ENCODE results near the gene KIF11.
"Not testable (repeated sequence)": the region's sequence is repeated elsewhere in the genome, so short reads cannot be mapped to it uniquely, and the experiment has no call there.

Gene KIF11

GRCh38 chr10:92592761-92593618 lies at the start of gene KIF11:
KIF11 (plus strand) TSS chr10:92593130; CDS start chr10:92593376, 246 bp downstream.
- peak; percentile 95 for DNase-seq

- no peak for DNase-seq
Measured at GRCh38 chr10:92544296-92544695, 48.6 kb upstream of the KIF11 start.

- no peak for DNase-seq
Measured at GRCh38 chr10:92545556-92545955, 47.4 kb upstream of the KIF11 start.

- no peak for DNase-seq
Measured at GRCh38 chr10:92547676-92548075, 45.3 kb upstream of the KIF11 start.

- no peak for DNase-seq
Measured at GRCh38 chr10:92550924-92551323, 42.0 kb upstream of the KIF11 start.

GRCh38 chr10:92552310-92552709 lies 40.6 kb upstream of the KIF11 start:
- no peak for DNase-seq

GRCh38 chr10:92553959-92554358 lies 39.0 kb upstream of the KIF11 start:
- DNase-seq = no peak

- no peak for DNase-seq
Measured at GRCh38 chr10:92559046-92559445, 33.9 kb upstream of the KIF11 start.

GRCh38 chr10:92562424-92562823 lies 30.5 kb upstream of the KIF11 start:
- DNase-seq = no peak

GRCh38 chr10:92567952-92568600 lies 24.9 kb upstream of the KIF11 start:
- DNase-seq = no peak

GRCh38 chr10:92569071-92569470 lies 23.9 kb upstream of the KIF11 start:
- no peak for DNase-seq

GRCh38 chr10:92569663-92570062 lies 23.3 kb upstream of the KIF11 start:
- not testable (repeated sequence) for DNase-seq

GRCh38 chr10:92571649-92572048 lies 21.3 kb upstream of the KIF11 start:
- no peak for DNase-seq

- no peak for DNase-seq
Measured at GRCh38 chr10:92572362-92573090, 20.4 kb upstream of the KIF11 start.

- DNase-seq = no peak
Measured at GRCh38 chr10:92573091-92573797, 19.7 kb upstream of the KIF11 start.

- peak; percentile 38 for DNase-seq
Measured at GRCh38 chr10:92573798-92574547, 19.0 kb upstream of the KIF11 start, which contains the start of gene IDE. IDE (minus strand) TSS chr10:92574093; CDS start chr10:92574019, 74 bp downstream.

- peak; percentile 18 for DNase-seq
Measured at GRCh38 chr10:92574548-92575261, 18.2 kb upstream of the KIF11 start.

- DNase-seq = no peak
Measured at GRCh38 chr10:92575961-92576360, 17.0 kb upstream of the KIF11 start.

- DNase-seq = not testable (repeated sequence)
Measured at GRCh38 chr10:92582347-92582746, 10.6 kb upstream of the KIF11 start.

- no peak for DNase-seq
Measured at GRCh38 chr10:92590623-92591549, 2.0 kb upstream of the KIF11 start.

Data from NCI-H1694 (cell line).